ENCODE data around the gene KLKB1.

The KLKB1 gene

GRCh38 chr4:186307916-186308315 lies 80.6 kb downstream of the KLKB1 start:
- Histone ChIP-seq H3K27ac (no peak overlapping the region), H3K4me3 (no peak overlapping the region)
- DNase-seq (ENCODE audit: low spot score): no peak
- TF ChIP-seq CTCF (IDR thresholded peaks at IDR 0.05): no peak

Data from coronary artery (tissue), 2 donors.